Breast epithelium (tissue), 4 donors: ENCODE data around the gene AGBL1. TPM values are rescaled to one million over a fixed set of nuclear protein-coding genes. Genes with fewer than 3 reads are reported as not detected.

Source experiments
- DNase-seq, 2 donors: peaks; one replicate each; pipeline ENCODE4 v3.0.0-alpha.2; 2019; ENCODE audit warnings: low spot score in 2 of 2
- H3K27ac ChIP-seq, 2 donors: fragments of 200-600 bp; sonication (generic) in 1 of 2; one replicate each; pipeline ENCODE4 v1.5.1; 2016 to 2019; ENCODE audit warnings: mild to moderate bottlenecking in 1 of 2
- H3K27me3 ChIP-seq, 2 donors: fragments of 200-600 bp; sonication (generic) in 1 of 2; one replicate each; pipeline versions ENCODE4 v1.5.1 to v1.6.0; 2017 to 2019; ENCODE audit warnings: control low read depth in 1 of 2, mild to moderate bottlenecking in 1 of 2
- H3K36me3 ChIP-seq: fragments of 200-600 bp; one replicate; pipeline ENCODE4 v1.5.1; 2019
- H3K4me1 ChIP-seq, 2 donors: fragments of 200-600 bp; sonication (generic); one replicate each; pipeline ENCODE4 v1.5.1; 2016 to 2019; ENCODE audit warnings: control low read depth in 1 of 2
- H3K4me3 ChIP-seq, 3 donors: fragments of 200-600 bp; sonication (generic); 1 replicate in 2 of 3; 2 replicates in 1 of 3; pipeline ENCODE4 v1.5.1; 2016 to 2019; ENCODE audit warnings: mild to moderate bottlenecking in 3 of 3, moderate library complexity in 2 of 3
- H3K9me3 ChIP-seq, 2 donors: fragments of 200-600 bp; sonication (generic) in 1 of 2; one replicate each; pipeline ENCODE4 v1.5.1; 2016 to 2019; ENCODE audit warnings: control low read depth in 1 of 2
- POLR2A ChIP-seq: fragments of 450-650 bp; IDR thresholded peaks from one replicate; pipeline ENCODE4 v1.6.1; 2016; ENCODE audit warnings: antibody characterized with exemption, mild to moderate bottlenecking, moderate library complexity
- POLR2AphosphoS5 ChIP-seq, 3 donors: sonication (generic); formaldehyde crosslinking; IDR thresholded peaks; one replicate each; pipeline ENCODE4 v1.6.1; 2017; ENCODE audit warnings: antibody characterized with exemption in 3 of 3
- intact Hi-C: fragments of 100-400 bp; cut with DNase I; formaldehyde crosslinking; loops from one replicate; pipeline ENCODE4 v1.15.1; 2023; ENCODE audit warnings: low total_unique reads
- total RNA-seq, 3 donors: library from RNA; depleted of rRNA; stranded (reverse); fragments of >200 nt; gene quantifications; one replicate each; pipeline ENCODE4 v1.1.0, GENCODE V29; 2016
- TF ChIP-seq, protein P1 (sequence below), 3 donors: fragments of 450-650 bp; IDR thresholded peaks; one replicate each; pipeline ENCODE4 v1.5.1; 2016 to 2017; ENCODE audit warnings: antibody characterized with exemption in 3 of 3, mild to moderate bottlenecking in 3 of 3, moderate library complexity in 3 of 3

The AGBL1 gene
- total RNA-seq, 3 donors from 2014 or later, result not detected

DNA sequence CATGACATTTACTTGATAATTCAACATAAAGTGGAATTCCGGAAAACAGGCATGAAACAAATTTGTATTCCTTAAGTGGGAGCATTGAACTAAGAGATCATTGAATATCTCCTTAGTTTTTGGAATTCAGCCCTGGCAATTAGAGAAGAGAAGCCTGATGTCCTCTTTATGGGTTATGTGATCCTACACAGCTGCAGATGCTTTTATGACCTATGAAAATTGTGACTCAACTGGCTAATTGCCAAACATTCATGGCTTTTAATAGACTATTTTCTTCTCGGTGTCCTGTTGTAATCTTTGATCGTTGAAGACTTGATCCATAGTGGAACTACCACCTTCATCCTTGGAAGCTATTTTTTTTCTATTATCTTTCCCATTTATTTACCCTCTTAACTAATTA, 46.1 kb downstream of the AGBL1 start:
- no peak for DNase-seq
- H3K4me1 ChIP-seq, result no peaks in the 10 kb centered on the region
- H3K36me3 ChIP-seq, result no peaks in the 10 kb centered on the region
- no peaks in the 10 kb centered on the region for H3K9me3 ChIP-seq
- intact Hi-C loops, result no loop called here
- no peak overlapping the region for H3K27ac ChIP-seq
- peaks cover 0 to under 1% of the 10 kb centered on the region in 2 donors for H3K27me3 ChIP-seq
- no peak overlapping the region for H3K4me3 ChIP-seq
- TF ChIP-seq POLR2AphosphoS5 (IDR thresholded peaks at IDR 0.05) (no peak), POLR2A (no peak)
- TF ChIP-seq, protein P1, sequence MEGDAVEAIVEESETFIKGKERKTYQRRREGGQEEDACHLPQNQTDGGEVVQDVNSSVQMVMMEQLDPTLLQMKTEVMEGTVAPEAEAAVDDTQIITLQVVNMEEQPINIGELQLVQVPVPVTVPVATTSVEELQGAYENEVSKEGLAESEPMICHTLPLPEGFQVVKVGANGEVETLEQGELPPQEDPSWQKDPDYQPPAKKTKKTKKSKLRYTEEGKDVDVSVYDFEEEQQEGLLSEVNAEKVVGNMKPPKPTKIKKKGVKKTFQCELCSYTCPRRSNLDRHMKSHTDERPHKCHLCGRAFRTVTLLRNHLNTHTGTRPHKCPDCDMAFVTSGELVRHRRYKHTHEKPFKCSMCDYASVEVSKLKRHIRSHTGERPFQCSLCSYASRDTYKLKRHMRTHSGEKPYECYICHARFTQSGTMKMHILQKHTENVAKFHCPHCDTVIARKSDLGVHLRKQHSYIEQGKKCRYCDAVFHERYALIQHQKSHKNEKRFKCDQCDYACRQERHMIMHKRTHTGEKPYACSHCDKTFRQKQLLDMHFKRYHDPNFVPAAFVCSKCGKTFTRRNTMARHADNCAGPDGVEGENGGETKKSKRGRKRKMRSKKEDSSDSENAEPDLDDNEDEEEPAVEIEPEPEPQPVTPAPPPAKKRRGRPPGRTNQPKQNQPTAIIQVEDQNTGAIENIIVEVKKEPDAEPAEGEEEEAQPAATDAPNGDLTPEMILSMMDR (IDR thresholded peaks at IDR 0.05), result no peak

DNA sequence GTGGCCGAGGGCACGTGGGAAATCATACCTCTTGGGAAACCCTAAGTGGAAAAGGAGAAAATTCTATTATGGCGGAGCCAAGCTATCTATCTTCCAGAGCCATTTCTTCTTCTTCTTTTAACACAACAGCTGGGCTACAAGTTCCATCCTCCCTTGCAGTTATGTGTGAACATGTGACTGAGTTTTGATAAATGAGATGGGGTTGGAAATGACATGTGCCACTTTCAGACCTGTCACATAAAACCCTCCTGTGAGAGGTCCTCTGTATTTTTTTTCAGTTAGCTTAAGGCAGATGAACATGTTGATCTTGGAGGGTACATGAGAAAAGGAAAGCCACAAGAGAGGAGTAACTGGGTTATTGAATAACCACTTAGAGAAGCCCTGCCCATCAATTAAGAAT, 47.9 kb downstream of the AGBL1 start:
- intact Hi-C loops, result no loop called here

DNA sequence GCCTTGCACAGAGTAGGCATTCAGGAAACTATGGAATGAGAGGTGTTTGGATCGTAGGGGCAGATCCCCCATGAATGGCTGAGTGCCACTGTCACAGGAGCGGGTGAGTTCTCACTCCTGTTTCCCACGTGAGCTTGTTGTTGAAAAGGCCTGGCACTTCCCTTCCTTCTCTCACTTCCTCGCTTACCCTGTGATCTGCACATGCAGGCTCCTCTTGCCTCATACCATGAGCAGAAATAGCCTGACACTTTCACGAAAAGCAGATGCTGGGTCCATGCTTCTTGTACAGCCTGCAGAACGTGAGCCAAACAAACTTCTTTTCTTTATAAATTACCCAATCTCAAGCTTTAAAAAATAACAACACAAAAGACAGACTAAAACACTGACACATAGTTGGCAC, 55.4 kb downstream of the AGBL1 start:
- Histone ChIP-seq H3K4me1 (no peaks in the 10 kb centered on the region), H3K27me3 (peaks cover 0 to 3% of the 10 kb centered on the region in 2 donors), H3K27ac (no peak overlapping the region), H3K36me3 (no peaks in the 10 kb centered on the region), H3K9me3 (no peaks in the 10 kb centered on the region), H3K4me3 (no peak overlapping the region)
- no peak for TF ChIP-seq POLR2A
- no peak for TF ChIP-seq POLR2AphosphoS5 (IDR thresholded peaks at IDR 0.05)
- TF ChIP-seq, protein P1 (IDR thresholded peaks at IDR 0.05), result no peak
- no peak for DNase-seq
- intact Hi-C loops, result no loop called here

More for the DNA sequence above, 47.9 kb downstream of the AGBL1 start:
- no peak for DNase-seq
- no peak for TF ChIP-seq POLR2A
- no peak for TF ChIP-seq POLR2AphosphoS5 (IDR thresholded peaks at IDR 0.05)
- TF ChIP-seq, protein P1 (IDR thresholded peaks at IDR 0.05), result no peak
- no peak overlapping the region for H3K4me3 ChIP-seq
- no peaks in the 10 kb centered on the region for H3K9me3 ChIP-seq
- H3K36me3 ChIP-seq, result no peaks in the 10 kb centered on the region
- H3K27me3 ChIP-seq, result peaks cover 0 to 3% of the 10 kb centered on the region in 2 donors
- H3K27ac ChIP-seq, result no peak overlapping the region
- no peaks in the 10 kb centered on the region for H3K4me1 ChIP-seq

- TF ChIP-seq, protein P1 (IDR thresholded peaks at IDR 0.05), result no peak
- no peak for TF ChIP-seq POLR2AphosphoS5 (IDR thresholded peaks at IDR 0.05)
- no peaks in the 10 kb centered on the region for H3K4me1 ChIP-seq
- no peaks in the 10 kb centered on the region for H3K9me3 ChIP-seq
- intact Hi-C loops, result no loop called here
- H3K27me3 ChIP-seq, result no peaks in the 10 kb centered on the region
- no peak overlapping the region for H3K4me3 ChIP-seq
- no peak overlapping the region for H3K27ac ChIP-seq
- H3K36me3 ChIP-seq, result no peaks in the 10 kb centered on the region
- no peak for DNase-seq
Observed at GRCh38 chr15:86136861-86137260, 57.2 kb downstream of the AGBL1 start.

- TF ChIP-seq, protein P1 (IDR thresholded peaks at IDR 0.05), result no peak
- TF ChIP-seq POLR2A (no peak), POLR2AphosphoS5 (IDR thresholded peaks at IDR 0.05) (no peak)
- Histone ChIP-seq H3K27ac (no peak overlapping the region), H3K4me1 (no peaks in the 10 kb centered on the region), H3K27me3 (no peaks in the 10 kb centered on the region), H3K9me3 (no peaks in the 10 kb centered on the region), H3K36me3 (no peaks in the 10 kb centered on the region), H3K4me3 (no peak overlapping the region)
- intact Hi-C loops, result no loop called here
- no peak for DNase-seq
Observed at GRCh38 chr15:86138798-86139197, 59.1 kb downstream of the AGBL1 start.
